Activated naive CD4-positive, alpha-beta T cell treated with anti-CD3 and anti-CD28 coated beads, Interleukin-2, amount 50 U/mL, for 72 hours (primary cell): ENCODE measurements around the gene CDH26. TPM values are rescaled to one million over a fixed set of nuclear protein-coding genes. Genes with fewer than 3 reads are reported as not detected.

Experiments
- ATAC-seq, 2 donors: fragments of 150-1000 bp; cut with Tn5 transposase; 2 replicates each; pipeline ENCODE4 v1.10.0; 2021; ENCODE audit warnings: mild to moderate bottlenecking in 2 of 2, moderate library complexity in 2 of 2
- DNase-seq, 2 donors: peaks; one replicate each; pipeline ENCODE4 v3.0.0; 2021 to 2022; ENCODE audit warnings: low spot score in 2 of 2
- H3K27ac Mint-ChIP-seq, 2 donors: one replicate each; pipeline ENCODE4 v1.8.0; 2022; ENCODE audit warnings: mild to moderate bottlenecking in 2 of 2, mixed read lengths in 2 of 2
- H3K36me3 Mint-ChIP-seq, 2 donors: one replicate each; pipeline ENCODE4 v1.8.0; 2022; ENCODE audit warnings: mixed read lengths in 2 of 2
- H3K9me3 Mint-ChIP-seq, 2 donors: one replicate each; pipeline ENCODE4 v1.8.0; 2022; ENCODE audit warnings: mixed read lengths in 2 of 2
- total RNA-seq, 2 donors: library from RNA; stranded (reverse); gene quantifications; one replicate each; pipeline ENCODE4 v1.2.3, GENCODE V29; 2022

Gene CDH26
- total RNA-seq, 2 donors from 2014 or later = 1.6 to 1.7 TPM

DNA sequence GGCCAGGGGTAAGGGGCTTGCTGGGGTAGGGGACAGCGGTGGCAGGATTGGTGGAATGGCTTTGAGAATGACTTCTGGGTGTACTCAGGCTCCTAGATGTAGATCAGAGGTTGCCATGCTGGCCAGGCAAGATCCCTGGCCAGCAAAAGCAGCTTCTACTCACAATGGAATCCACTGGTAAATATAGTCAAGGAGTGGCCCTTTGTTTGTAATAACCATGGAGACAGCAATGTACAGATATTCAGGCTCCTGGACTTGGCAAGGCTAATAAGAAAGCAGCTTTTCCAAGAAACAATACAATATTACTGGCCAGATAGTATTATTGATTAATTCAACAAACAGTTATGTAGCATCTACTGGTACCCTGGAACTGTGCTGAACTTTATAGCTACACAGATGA is 37.9 kb downstream of the CDH26 start:
- peaks cover 0 to 21% of the 10 kb centered on the region in 2 donors for H3K36me3 Mint-ChIP-seq
- no peak for ATAC-seq

DNA sequence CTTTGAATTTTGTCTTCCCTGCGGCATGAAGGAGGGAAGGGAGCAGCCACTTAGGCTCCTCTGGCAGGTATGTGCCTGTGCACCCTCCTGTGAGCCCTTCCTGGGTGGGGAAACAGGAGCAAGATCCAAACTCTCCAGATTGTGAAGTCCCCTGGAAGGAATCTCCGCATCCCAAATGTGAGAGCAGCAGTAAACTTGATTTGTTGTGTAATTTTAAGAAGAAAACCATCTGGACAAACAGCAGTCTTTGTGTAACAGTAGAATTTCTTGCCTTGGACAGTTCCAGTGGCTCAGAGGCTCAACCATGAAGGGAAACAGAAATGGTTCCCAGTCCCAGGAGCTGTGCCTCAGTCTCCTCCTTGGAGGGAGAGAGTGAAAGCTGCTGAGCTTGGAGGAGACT is 39.7 kb downstream of the CDH26 start:
- Mint-ChIP-seq H3K27ac (peak overlapping the region in 1 of 2 donors; percentile 36), H3K36me3 (peaks cover 0 to 25% of the 10 kb centered on the region in 2 donors), H3K9me3 (no peaks in the 10 kb centered on the region)
- no peak for DNase-seq
- ATAC-seq = no peak

More for the DNA sequence above, 37.9 kb downstream of the CDH26 start:
- no peak for DNase-seq
- H3K27ac Mint-ChIP-seq = no peak overlapping the region
- no peaks in the 10 kb centered on the region for H3K9me3 Mint-ChIP-seq

DNA sequence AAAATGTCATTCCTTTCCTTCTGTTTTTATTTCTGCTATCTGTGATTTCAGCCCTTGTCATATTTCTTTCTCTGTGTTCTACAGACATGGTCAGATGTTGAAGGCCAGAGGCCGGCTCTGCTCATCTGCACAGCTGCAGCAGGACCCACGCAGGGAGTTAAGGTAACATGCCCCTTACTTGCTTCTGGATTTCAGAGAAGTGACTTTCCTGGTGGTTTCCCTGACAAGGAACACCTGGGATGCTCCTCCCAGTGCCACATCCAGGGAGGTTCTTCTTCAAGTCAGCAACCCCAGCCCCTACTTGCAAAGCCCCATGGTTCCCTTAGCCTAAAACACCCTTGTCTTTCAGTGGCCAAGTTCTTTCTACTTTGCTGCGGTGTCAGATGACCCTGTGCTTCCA is 41.3 kb downstream of the CDH26 start:
- H3K9me3 Mint-ChIP-seq = no peaks in the 10 kb centered on the region
- ATAC-seq (no peak), DNase-seq (no peak)
- H3K36me3 Mint-ChIP-seq = peaks cover 0 to 19% of the 10 kb centered on the region in 2 donors
- no peak overlapping the region for H3K27ac Mint-ChIP-seq

DNA sequence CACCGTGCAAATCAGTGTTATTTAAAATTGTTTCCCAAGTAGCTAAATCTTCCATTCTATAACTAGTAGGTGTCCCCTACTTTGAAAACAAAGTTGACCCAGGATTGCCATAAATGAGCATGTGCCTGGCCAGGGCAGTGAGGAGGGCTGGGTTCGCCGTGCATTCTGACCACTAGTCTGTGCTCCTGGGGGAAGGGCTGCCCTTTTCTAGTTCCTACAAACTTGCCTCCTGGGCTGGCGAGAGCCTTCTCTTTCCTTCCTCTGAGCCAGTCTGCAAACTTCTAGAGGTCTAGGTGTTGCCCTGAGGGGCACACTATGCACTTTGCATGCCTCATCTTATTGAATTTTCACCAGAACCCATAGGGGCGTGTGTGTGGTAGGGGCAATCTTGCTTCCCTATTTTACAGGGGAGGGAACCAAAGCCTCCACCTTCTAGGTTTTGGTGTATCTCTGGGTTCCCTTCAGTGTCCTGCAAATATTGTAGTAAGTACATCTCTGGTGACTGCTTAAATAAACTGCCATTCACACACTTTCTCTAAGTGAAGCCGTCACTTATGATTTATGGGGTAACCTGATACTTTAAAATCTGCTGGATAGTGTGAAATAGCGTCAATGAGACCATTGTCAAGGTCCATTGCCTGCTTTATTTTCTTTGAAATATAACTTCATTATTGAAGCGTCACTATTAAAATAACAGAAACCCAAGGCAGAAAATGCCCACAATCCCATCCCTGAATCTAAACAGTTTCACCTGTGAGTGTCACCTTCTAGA is 42.2 kb downstream of the CDH26 start:
- peaks cover 0 to 13% of the 10 kb centered on the region in 2 donors for H3K36me3 Mint-ChIP-seq
- H3K9me3 Mint-ChIP-seq = no peaks in the 10 kb centered on the region
- no peak for DNase-seq
- no peak overlapping the region for H3K27ac Mint-ChIP-seq
- no peak for ATAC-seq

DNA sequence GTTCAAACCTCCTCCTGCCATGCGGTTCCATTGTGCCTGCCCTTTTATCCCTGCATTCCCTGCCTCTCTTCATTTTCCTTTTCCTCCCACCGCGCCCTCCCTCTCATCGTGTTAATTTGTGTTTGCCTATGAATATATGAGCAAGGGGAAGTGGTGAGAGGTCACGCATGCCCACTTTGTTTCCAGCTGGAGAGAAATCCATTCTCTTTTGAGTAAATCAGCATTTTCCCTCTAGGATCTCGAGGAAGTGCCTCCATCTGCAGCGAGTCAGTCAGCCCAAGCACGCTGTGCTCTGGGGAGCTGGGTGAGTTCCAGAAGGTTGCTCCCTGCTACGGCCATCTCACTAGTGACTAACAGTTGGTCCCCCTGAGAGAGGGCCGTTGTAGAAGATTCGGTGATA is 42.9 kb downstream of the CDH26 start:
- no peak for ATAC-seq
- Mint-ChIP-seq H3K9me3 (no peaks in the 10 kb centered on the region), H3K27ac (no peak overlapping the region), H3K36me3 (peaks cover 0 to 10% of the 10 kb centered on the region in 2 donors)
- DNase-seq = no peak

DNA sequence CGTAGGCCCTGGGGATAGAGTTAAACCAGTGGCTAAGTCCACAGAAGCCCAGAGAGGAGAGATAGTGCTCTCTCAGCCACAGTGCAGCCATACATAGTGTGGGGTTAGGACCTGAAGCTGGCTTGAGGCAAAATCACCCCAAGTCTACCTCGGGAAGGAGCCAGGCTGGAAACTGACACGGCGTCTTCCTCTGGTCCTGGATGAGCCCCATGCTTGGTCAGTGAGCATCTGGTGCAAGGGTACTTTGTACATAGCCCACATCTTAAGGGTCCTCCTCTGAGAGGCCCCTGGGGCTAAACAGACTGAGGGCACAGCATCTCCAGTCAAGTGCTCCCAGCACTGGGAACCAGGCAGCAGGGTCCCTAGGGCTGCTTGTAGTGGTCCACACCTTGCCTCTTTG is 45.6 kb downstream of the CDH26 start:
- Mint-ChIP-seq H3K36me3 (peaks cover 0 to 4% of the 10 kb centered on the region in 2 donors), H3K27ac (no peak overlapping the region), H3K9me3 (no peaks in the 10 kb centered on the region)
- ATAC-seq (no peak), DNase-seq (no peak)

DNA sequence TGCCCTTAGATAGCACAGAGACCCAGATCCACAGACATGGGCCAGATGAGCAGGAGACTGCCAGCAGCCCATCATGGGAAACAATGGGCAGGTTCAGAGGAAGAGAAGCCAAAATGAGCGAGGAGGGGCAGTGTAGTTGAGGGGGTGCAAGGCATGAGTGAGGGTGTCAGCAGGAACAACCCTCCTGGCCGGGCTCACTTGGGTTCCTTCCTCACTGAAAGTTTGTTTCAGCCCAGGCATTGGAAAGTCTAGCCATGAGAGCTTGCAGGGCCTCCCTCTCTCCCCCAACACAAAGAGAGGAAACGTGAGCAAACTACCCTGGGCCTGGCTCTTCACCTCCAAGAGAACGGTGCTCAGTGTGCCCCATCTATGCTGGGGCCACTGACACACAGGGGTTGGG is 48.0 kb downstream of the CDH26 start:
- Mint-ChIP-seq H3K27ac (peak overlapping the region; percentile 1 to 50), H3K9me3 (no peaks in the 10 kb centered on the region), H3K36me3 (peaks cover 0 to 4% of the 10 kb centered on the region in 2 donors)
- DNase-seq (no peak), ATAC-seq (no peak)

DNA sequence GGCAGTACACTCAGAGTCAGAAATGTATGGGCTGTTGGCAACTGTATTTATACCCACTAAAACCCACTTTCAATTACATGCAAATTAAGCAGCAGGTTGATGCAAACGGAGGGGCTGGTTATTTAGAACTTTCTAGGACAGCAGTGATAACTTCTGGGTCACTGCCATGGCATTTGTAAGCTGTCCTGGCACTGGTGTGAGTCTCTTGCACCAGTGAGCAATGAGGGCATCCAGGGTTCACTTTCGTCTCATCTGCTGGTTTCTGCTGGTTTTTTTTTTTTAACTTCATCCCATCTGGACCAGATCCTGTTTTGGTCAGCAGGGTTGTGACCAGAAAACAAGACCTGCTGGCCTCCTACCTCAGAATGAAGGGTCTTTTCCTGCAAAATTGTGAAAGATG is 49.2 kb downstream of the CDH26 start:
- Mint-ChIP-seq H3K36me3 (peaks cover 0 to 4% of the 10 kb centered on the region in 2 donors), H3K9me3 (no peaks in the 10 kb centered on the region), H3K27ac (no peak overlapping the region)
- no peak for ATAC-seq
- DNase-seq = no peak

DNA sequence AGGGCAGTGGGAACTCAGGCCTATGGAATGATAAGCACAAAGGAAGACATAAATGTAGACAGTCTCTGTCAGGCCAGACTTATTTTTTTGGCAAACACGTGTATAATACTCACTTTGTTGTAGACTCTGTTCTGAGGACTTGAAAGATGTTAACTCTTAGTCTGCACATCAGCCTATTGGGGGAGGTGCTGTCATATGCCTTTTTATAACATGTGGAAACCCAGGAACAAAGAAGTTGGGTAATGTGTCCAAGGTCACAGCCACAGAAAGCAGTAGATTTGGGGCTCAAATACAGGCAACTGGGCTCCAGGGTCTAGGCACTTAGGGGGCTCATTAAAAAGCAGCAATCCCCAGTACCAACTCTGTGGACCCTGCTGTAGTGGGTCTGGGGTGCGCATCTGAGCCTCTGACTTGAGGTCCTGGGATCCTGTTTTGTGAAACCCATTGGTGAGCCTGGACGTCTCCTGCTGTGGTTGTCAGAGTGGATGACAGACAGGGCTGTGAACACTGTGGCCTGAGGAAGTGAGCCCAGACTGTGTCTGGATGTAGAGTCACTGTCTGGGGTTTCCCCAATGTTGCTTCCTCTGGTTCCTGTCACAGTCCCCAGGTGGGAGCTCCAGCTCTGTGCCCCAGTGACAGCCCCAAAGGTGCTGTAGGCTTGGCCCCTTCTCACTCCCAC is 50.0 kb downstream of the CDH26 start:
- no peaks in the 10 kb centered on the region for H3K9me3 Mint-ChIP-seq
- H3K36me3 Mint-ChIP-seq = no peaks in the 10 kb centered on the region
- peak; percentile 44 to 70 for ATAC-seq
- DNase-seq = no peak
- no peak overlapping the region for H3K27ac Mint-ChIP-seq

DNA sequence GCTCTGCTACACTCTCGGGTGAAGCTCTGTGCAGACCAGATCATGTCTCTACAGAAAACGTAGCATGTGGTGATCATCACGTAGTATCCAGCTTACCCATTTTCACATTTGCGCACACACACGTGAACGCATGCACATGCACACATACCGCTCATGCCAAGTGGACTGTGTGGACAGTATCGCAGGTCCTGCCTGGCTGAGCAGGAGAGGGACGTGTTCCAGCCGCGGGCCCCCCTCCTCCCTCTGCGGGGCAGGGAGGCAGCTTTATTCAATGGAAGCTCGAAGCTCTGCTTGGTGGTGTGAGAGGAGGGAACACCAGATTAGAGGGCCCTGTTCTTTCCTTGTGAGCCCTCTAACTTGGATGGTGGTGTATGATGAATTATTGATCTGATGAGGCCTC is 51.1 kb downstream of the CDH26 start:
- ATAC-seq (no peak), DNase-seq (no peak)
- no peaks in the 10 kb centered on the region for H3K9me3 Mint-ChIP-seq
- H3K36me3 Mint-ChIP-seq = no peaks in the 10 kb centered on the region
- H3K27ac Mint-ChIP-seq = no peak overlapping the region

DNA sequence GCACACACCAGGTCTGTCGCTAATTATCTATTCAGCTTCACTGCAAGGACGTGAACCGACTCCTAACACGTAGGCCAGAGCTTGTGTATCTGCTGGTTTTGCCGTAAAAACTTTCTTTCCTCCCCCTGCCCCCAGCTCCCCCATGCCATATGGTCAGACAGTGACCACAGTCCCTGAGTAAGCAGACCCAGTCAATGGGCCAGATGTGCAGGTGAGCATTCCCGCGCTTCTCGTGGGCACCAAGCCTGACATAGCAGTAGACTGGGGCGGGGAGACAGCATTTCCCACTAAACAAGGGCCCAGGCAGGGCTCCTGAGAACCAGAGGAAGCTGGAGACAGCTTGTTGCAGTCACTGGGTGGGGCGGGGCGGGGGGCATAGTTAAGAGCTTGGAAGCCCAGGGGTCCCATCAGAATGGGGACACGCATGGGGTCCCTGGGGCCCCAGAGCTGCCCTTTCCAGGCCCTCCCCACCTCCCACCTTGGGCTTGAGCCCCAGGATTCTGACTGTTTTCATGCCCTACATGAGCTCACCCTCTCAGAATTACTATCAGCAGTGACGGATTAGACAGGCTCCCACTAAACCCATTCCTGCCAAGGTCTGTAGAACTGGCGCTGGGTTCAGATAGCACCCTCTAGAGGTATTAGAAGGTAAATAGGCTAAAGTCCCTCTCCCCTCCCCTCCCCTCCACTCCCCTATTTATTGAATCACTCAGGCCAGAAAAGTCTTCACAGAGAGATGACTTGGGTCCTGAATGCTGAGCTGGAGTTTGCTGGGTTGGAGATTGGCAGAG is 51.8 kb downstream of the CDH26 start:
- Mint-ChIP-seq H3K36me3 (no peaks in the 10 kb centered on the region), H3K27ac (no peak overlapping the region), H3K9me3 (no peaks in the 10 kb centered on the region)
- no peak for ATAC-seq
- no peak for DNase-seq

DNA sequence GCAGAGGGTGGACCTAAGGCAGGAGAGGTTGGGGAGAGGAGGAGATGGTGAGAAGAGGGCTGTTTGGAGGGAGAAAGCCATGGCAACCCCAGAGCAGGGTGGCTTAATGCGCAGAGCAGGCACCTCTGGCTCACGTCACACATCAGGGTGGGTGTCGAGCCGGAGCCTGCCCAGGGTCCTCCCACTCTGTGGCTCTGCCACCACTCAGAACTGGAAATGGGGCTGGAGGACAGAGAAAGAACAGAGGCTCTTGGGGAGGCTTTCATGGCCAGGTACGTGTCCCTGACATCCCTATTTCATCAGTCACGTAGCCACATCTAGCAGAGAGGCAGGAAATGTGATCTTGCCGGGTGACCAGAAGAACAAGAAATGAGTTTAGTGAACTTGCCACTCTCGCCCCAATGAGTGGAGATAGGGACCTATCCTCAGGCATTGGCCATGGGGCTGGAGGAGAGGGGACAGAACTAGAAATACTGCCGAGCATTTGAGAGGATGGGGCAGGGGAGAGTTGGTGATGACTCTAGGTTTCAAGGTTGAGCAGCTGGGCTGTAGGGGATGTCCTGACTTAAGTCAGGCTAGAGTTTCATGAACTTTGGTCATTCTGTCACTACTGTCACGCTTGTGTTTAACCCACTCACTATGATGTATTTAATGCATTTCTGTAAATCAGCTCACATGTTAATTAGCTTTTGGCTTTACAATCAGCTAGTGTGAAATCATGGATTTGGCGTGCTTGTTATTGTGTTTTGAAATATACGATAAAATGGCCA is 52.7 kb downstream of the CDH26 start:
- no peak overlapping the region for H3K27ac Mint-ChIP-seq
- no peak for DNase-seq
- H3K9me3 Mint-ChIP-seq = no peaks in the 10 kb centered on the region
- peak in 1 of 2 donors; percentile 52 for ATAC-seq
- H3K36me3 Mint-ChIP-seq = no peaks in the 10 kb centered on the region

DNA sequence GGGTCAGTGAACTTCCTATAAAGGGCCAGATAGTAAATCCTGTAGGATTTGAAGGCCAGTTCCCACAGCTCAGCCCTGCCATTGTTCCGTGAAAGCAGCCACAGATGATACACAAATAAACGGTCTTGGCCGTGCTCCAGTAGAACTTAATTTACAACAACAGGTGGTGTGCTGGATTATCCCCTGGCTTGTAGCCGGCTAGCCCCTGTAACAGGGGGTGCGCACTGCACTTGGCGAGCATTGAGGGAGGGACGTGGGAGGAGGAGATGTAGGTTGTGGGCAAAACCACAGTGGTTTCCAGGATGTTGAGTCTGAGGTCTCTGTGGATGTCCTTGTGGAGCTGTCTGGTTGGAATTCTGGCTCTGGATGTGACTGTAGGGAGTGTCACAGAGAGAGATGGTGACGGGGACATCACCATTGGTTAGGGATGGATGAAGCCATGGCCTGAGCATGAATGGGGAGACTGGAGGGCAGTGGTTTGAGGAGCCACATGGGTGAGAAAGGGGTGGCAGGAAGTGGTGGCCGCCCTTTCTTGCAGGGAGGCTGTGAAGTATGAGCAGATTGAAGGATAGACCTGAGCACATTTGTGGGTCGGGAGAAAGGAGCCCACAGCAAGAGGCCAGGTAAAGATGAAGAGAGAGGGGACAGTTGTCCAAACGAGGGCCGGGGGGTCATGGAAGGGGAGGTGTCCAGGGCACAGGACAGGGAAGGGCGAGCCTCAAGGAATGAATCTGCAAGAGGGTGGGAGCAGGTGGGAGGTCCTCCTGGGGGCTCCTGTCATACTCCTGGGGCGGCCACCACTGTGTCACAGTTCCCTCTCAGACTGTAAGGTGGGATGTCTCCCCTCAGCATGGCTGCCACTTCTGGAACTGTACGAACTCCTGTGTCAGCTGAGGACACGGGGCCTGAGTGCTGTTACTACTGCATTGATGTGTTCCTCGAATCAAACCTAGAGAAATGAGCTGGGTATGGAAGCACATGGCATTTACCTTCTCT is 53.6 kb downstream of the CDH26 start:
- Mint-ChIP-seq H3K36me3 (no peaks in the 10 kb centered on the region), H3K9me3 (no peaks in the 10 kb centered on the region), H3K27ac (no peak overlapping the region)
- DNase-seq = no peak
- peak in 1 of 2 donors; percentile 48 for ATAC-seq

DNA sequence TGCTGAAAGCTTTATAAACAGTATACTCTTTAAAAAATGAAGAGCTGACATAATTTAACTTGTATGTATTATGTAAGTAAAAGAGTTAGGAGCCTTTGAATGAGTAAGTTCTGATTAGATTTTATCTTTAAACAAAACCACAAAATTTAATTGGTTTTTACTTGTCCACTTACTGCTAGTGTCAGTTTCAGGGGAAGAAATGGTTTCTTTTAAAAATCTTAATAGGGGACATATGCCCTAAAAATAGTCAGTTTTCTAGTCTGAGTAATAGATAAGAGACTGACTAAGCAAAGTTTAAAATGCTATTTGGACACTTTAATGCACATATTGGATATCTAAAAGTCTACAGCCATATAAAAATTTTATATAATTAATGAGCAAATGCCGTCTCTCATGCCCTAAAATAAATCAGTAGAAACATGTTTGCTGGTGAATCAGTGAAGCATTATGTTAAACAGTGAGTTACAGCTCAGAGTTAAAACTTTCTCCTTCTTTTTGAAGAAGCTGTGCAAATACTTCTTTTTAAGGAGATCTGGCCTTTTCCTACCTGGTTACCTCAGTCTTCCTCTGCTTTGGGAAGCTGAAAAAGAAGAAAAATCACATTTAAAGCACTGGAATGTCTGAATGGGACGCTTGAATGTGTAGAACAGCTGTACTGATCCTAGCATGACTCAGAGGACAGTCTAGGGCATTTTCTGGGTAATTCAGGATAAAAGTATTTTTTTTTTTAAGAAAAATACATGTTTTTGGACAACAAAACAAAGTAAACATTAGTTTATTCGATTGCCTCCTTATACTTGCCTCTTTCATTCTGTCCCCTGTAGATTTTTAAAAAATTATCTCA is 55.3 kb downstream of the CDH26 start:
- DNase-seq (no peak), ATAC-seq (no peak)
- Mint-ChIP-seq H3K27ac (no peak overlapping the region), H3K9me3 (peaks cover 0 to 5% of the 10 kb centered on the region in 2 donors), H3K36me3 (peaks cover 0 to 5% of the 10 kb centered on the region in 2 donors)

DNA sequence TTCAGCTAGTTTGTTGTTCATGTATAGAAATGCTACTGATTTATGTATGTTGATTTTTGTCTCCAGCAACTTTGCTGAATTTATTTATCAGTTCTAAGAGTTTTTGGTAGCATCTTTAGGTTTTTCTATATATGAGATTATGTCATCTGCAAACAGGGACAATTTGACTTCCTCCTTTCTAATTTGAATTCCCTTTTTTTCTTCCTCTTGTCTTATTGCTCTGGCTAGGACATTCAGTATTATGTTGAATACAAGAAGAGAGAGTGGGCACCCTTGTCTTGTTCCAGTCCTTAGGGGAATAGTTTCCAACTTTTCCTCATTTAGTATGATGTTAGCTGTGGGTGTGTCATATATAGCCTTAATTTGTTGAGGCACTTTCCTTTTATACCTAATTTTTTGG is 58.2 kb downstream of the CDH26 start:
- ATAC-seq (no peak), DNase-seq (no peak)
- H3K27ac Mint-ChIP-seq = no peak overlapping the region
- H3K36me3 Mint-ChIP-seq = peaks cover 10 to 30% of the 10 kb centered on the region in 2 donors
- peaks cover 9 to 12% of the 10 kb centered on the region in 2 donors for H3K9me3 Mint-ChIP-seq
